ENCODE data around the gene NR2E1. TPM values are rescaled to one million over a fixed set of nuclear protein-coding genes. Genes with fewer than 3 reads are reported as not detected.

The NR2E1 gene
- total and polyA plus RNA-seq, 2 donors, result not detected

DNA sequence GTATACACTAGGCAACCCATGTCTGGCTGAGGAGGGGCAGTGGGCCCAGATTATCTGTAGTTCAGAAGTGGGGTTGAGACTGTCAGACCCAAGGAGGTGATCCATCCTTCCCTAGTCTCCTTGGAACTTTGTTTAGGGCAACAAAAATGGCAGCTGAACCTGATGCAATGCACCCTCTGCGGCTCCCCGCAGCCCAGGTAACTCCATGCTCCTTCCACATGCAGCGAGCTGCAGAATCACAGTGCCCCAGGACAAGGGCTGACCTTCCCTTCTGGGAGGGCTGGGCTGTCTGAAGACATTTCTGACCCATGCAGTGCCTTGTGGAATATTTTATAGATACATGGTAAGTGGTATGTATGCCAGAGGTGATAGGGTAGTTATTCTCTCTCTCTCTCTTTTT lies 29.4 kb downstream of the NR2E1 start:
- no peak for DNase-seq (ENCODE audit: extremely low spot score)
- 90% methylated on average over 3 of the region's 3 CpGs for whole genome bisulfite sequencing
- H3K27ac ChIP-seq (ENCODE audit: low read depth), result no peak overlapping the region
- H3K4me1 ChIP-seq (ENCODE audit: insufficient read depth), result no peaks in the 10 kb centered on the region
- no peak overlapping the region for H3K4me3 ChIP-seq (ENCODE audit: low read depth, low read length)
- H3K36me3 ChIP-seq (ENCODE audit: insufficient read depth), result no peaks in the 10 kb centered on the region

DNA sequence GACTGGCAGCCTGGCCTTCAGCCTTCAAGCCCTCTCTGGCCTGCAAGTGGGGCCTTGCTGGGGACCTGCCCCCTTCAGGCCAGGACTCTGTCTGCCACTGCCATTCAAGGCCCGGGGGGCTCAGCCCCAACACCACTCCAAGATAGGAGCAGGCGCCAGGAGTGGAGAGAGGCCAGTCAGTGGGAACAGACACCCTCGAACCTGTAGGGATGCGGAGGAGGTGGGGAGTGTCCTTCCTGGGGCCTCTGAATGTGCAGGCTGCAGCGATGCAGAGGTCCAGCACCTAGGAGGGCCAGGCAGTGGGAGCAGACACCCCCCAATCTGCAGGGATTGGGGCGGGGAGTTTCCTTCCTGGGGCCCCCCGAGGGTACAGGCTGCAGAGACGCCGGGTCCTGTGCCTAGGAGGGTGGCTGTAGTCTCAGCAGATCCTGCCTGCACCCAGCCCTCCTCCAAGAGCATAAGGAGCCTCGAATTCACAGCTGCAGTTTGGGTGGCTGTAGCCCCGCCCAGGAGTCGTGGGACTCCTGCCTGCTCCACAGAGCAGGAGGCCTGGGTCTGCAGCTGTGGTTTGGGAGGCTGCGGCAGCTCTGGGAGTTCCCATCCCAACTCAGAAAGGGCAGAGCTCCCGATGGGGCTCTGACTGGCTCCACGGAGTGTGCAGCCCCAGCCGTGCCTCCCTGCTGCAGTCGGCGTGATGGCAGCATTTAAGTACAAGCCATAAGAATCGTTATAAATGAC lies 33.1 kb downstream of the NR2E1 start:
- no peaks in the 10 kb centered on the region for H3K36me3 ChIP-seq (ENCODE audit: insufficient read depth)
- H3K27ac ChIP-seq (ENCODE audit: low read depth), result no peak overlapping the region
- H3K4me3 ChIP-seq (ENCODE audit: low read depth, low read length), result no peak overlapping the region
- no peaks in the 10 kb centered on the region for H3K4me1 ChIP-seq (ENCODE audit: insufficient read depth)
- no peak for DNase-seq (ENCODE audit: extremely low spot score)
- 82% methylated on average over 19 of the region's 19 CpGs for WGBS

DNA sequence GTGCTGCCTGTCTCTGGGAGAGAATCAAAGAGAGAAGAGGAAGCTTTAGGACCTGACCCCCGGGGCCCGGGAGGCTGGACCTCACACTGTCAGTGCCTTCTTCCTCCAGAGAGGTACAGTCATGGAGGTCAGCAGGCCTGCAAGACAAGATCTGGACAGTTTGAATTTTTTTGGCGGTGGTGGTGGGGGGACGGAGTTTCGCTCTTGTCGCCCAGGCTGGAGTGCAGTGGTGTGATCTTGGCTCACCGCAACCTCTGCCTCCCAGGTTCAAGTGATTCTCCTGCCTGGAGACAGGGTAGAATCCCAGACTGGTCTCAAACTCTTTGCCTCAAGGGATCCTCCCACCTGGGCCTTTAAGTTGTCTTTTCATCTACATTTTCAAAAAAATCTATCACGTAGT lies 34.4 kb downstream of the NR2E1 start:
- Histone ChIP-seq H3K27ac (ENCODE audit: low read depth) (no peak overlapping the region), H3K4me3 (ENCODE audit: low read depth, low read length) (no peak overlapping the region), H3K36me3 (ENCODE audit: insufficient read depth) (no peaks in the 10 kb centered on the region), H3K4me1 (ENCODE audit: insufficient read depth) (no peaks in the 10 kb centered on the region)
- no peak for DNase-seq (ENCODE audit: extremely low spot score)
- WGBS, result 94% methylated on average over 8 of the region's 8 CpGs

DNA sequence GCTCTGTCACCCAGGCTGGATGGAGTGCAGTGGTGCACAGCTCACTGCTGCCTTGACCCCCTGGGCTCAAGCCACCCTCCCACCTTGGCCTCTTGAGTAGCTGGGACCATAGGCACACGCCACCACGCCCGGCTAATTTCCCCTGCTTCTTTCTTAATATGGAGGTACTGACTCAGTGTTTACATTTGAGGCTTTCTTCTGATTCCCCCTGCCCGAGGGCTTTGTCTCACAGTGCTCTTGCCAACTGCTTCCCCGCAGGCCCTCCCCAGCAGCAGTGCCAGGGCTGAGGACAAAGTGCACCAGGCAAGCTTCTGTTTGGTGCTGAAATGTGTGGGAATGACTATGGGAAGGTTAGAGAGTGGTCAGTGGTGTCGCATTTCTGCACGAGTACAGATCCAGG lies 34.8 kb downstream of the NR2E1 start:
- no peak overlapping the region for H3K27ac ChIP-seq (ENCODE audit: low read depth)
- H3K4me1 ChIP-seq (ENCODE audit: insufficient read depth), result no peaks in the 10 kb centered on the region
- H3K4me3 ChIP-seq (ENCODE audit: low read depth, low read length), result no peak overlapping the region
- H3K36me3 ChIP-seq (ENCODE audit: insufficient read depth), result no peaks in the 10 kb centered on the region
- no peak for DNase-seq (ENCODE audit: extremely low spot score)
- 56% methylated on average over 7 of the region's 7 CpGs for WGBS

DNA sequence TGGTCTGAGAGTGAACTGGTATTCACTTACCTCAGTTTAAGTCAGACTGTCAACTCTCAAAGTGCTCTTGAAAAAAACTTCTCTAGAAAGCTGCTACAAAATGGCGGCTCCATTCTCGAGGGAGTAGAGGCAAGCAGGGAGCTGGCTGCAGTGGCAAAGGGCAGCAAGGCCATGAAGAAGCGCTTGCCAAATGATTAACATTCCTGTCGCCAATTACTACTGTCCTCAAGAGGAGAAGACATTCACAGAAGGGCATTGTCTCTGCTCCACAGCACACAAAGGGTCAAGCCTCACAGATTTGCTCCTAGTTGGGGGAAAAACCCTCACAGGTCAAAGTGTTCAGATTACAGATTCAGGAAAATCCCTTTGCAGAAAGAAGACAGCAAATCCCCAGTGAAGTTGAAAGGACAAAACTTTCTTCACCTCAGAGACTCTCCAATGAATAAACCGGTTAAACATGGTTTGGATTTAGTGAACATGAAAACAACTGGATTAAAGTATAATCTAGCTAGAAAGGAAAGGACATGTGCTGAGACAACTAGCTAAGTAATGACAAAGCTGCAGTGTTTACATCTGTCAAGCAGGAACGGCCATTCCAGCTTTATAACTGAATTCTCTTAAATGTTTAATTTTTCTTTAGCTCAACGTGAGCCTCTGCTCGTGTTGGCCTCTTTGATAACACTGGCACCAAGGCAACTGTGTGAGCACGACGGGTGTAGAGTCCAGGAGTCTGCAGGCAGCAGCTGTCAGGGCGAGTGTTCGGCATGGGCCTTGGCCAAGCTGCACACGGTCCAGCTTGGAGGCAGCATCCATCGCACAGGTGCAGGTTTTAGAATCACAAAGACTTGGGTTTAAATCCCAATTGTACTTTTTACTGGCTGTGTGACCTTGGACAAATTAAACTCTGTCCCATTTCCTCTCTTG lies 37.6 kb downstream of the NR2E1 start:
- Histone ChIP-seq H3K36me3 (ENCODE audit: insufficient read depth) (no peaks in the 10 kb centered on the region), H3K4me1 (ENCODE audit: insufficient read depth) (no peaks in the 10 kb centered on the region), H3K27ac (ENCODE audit: low read depth) (no peak overlapping the region), H3K4me3 (ENCODE audit: low read depth, low read length) (no peak overlapping the region)
- DNase-seq (ENCODE audit: extremely low spot score), result no peak
- 53% methylated on average over 14 of the region's 14 CpGs for WGBS

DNA sequence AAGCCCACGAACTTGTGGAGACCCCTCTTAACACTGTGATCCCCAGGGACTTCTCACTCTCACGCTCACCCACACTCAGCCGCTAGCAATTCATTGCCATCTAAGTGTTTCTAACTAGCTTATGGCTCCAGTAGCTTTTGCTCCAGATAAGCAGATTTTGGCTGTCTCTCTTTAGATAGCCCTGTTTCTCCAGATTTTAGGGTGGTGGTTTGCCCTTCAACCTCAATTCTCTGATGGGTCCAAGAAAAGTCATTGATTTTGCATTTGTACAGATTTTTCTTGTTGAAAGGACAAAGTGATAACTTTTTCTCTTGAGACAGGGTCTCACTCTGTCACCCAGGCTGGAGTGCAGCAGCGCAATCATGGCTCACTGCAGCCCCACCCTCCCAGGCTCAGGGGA lies 41.2 kb downstream of the NR2E1 start:
- DNase-seq (ENCODE audit: extremely low spot score), result no peak
- Histone ChIP-seq H3K4me1 (ENCODE audit: insufficient read depth) (no peaks in the 10 kb centered on the region), H3K36me3 (ENCODE audit: insufficient read depth) (no peaks in the 10 kb centered on the region), H3K27ac (ENCODE audit: low read depth) (no peak overlapping the region), H3K4me3 (ENCODE audit: low read depth, low read length) (no peak overlapping the region)
- WGBS, result 93% methylated on average over 4 of the region's 4 CpGs

DNA sequence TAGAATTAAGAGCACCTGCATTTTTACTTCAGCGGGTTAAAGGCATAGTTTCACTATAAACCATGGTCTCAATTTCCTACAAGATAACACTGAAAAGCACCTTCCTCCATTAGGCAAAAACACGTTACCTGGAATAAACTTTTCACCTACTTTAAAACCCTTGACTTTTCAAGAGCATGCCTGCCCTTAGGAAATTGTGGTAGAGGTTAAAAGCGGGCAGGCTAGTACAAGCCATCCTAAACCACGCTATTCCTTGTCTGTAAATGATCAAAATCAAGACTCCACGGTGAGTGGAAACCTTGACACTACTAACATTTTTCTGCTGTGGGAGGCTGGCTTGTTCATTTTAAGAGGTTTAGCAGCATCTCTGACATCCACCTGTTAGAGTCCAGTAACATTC lies 43.9 kb downstream of the NR2E1 start:
- 91% methylated on average over 5 of the region's 5 CpGs for WGBS
- Histone ChIP-seq H3K4me3 (ENCODE audit: low read depth, low read length) (no peak overlapping the region), H3K4me1 (ENCODE audit: insufficient read depth) (no peaks in the 10 kb centered on the region), H3K27ac (ENCODE audit: low read depth) (no peak overlapping the region), H3K36me3 (ENCODE audit: insufficient read depth) (no peaks in the 10 kb centered on the region)
- DNase-seq (ENCODE audit: extremely low spot score), result no peak

DNA sequence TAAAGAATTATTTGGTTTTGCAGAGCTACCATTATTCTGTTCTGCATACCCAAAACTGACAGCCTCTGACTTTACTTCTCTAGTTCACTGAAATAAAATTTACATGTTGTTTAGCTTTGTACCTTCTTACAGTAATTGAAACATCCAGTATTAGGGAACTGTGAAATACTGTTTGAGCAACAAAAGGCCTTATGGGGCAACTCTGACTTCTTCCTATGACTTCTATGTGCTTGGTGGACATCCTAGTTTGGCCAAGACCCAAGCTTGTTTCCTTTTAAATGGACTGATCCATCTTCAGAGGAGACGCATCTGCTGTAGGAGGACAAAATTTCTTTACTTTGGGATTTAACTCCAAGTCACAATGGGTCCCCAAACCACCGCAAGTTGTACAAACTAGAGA lies 44.7 kb downstream of the NR2E1 start:
- no peaks in the 10 kb centered on the region for H3K36me3 ChIP-seq (ENCODE audit: insufficient read depth)
- no peak for DNase-seq (ENCODE audit: extremely low spot score)
- H3K4me3 ChIP-seq (ENCODE audit: low read depth, low read length), result no peak overlapping the region
- WGBS, result 90% methylated on average over 2 of the region's 2 CpGs
- H3K27ac ChIP-seq (ENCODE audit: low read depth), result no peak overlapping the region
- H3K4me1 ChIP-seq (ENCODE audit: insufficient read depth), result no peaks in the 10 kb centered on the region

DNA sequence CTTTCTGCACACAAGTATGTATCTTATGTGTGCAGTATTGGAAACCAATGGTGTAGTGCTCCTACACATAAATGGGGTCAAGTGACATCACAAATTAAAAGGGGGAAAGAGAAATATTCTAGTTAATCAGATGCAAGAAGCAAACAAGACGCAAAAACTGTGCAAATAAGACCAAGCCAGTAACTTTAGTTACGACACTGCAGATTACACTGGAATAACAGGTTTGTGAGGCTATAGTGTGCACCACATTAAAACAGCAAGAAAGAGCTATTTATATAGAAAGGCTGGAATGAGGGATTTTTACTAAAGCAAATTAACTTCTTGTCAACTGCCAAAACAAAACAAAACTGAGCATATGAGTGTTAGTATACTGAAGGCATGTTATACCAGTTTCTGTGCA lies 45.8 kb downstream of the NR2E1 start:
- Histone ChIP-seq H3K4me1 (ENCODE audit: insufficient read depth) (no peaks in the 10 kb centered on the region), H3K36me3 (ENCODE audit: insufficient read depth) (no peaks in the 10 kb centered on the region), H3K27ac (ENCODE audit: low read depth) (no peak overlapping the region), H3K4me3 (ENCODE audit: low read depth, low read length) (no peak overlapping the region)
- WGBS, result 93% methylated on average over 2 of the region's 2 CpGs
- peak; percentile 51 for DNase-seq (ENCODE audit: extremely low spot score)

DNA sequence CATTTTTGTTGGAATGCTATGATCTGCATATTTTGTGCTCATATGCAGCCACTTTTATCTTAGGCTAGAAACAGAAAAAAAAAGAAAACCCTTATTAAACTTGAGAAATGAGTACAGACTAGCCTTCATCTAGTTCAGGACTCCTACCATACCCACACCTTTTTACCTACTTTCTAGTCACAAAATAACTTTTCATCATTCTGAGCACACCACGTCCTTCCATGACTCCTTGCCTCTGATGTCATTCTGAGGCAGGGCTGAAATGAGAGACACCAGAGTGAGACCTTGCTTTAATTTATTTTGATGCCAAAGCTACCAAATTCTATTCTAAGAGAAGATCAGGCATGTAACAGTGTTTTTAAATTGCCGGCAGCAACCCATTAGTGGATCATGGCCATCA lies 56.2 kb downstream of the NR2E1 start:
- no peaks in the 10 kb centered on the region for H3K4me1 ChIP-seq (ENCODE audit: insufficient read depth)
- DNase-seq (ENCODE audit: extremely low spot score), result no peak
- H3K36me3 ChIP-seq (ENCODE audit: insufficient read depth), result peaks cover 4% of the 10 kb centered on the region
- H3K27ac ChIP-seq (ENCODE audit: low read depth), result no peak overlapping the region
- 92% methylated on average over 2 of the region's 2 CpGs for WGBS
- H3K4me3 ChIP-seq (ENCODE audit: low read depth, low read length), result no peak overlapping the region

DNA sequence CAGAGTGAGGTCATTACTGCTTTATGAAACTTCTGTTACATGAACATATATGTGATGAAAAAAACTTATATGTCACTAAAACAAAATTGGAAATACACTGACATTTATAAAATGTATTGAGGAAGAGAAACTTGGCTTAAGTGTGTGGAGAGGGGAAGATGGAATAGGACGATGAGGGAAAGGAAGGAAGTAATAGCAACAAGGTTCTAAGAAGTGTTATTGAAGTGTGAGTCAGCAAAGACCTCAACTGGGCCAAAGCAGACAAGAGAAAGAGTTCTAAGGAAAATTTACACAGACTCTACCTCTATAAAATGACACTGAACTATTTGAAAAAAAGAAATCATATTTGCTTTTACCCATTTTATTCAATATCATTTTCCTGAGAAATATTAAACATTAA lies 56.7 kb downstream of the NR2E1 start:
- no peak overlapping the region for H3K4me3 ChIP-seq (ENCODE audit: low read depth, low read length)
- 53% methylated on average over 1 of the region's 1 CpG for WGBS
- H3K27ac ChIP-seq (ENCODE audit: low read depth), result no peak overlapping the region
- no peaks in the 10 kb centered on the region for H3K4me1 ChIP-seq (ENCODE audit: insufficient read depth)
- no peak for DNase-seq (ENCODE audit: extremely low spot score)
- peaks cover 4% of the 10 kb centered on the region for H3K36me3 ChIP-seq (ENCODE audit: insufficient read depth)

DNA sequence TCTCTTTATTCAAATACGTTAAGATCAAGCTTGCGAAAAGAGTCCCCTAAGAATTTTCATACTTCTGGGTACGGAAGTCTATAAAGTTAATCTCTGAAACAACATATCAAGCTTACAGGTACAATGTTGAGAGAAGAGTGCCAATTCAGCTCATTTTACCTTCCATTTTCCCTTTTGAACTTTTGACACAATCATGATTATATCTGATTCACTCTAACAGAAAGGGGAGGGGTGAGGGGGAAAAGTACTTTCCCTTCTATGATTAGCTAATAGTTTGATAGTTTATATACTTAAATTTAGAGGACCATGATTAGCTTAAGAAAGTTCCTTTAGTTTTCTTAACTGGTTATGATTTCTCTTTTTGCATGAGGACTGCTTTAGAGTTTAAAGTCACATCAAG lies 61.5 kb downstream of the NR2E1 start:
- no peak for DNase-seq (ENCODE audit: extremely low spot score)
- WGBS, result 92% methylated on average over 3 of the region's 3 CpGs
- H3K4me3 ChIP-seq (ENCODE audit: low read depth, low read length), result no peak overlapping the region
- H3K36me3 ChIP-seq (ENCODE audit: insufficient read depth), result no peaks in the 10 kb centered on the region
- H3K27ac ChIP-seq (ENCODE audit: low read depth), result no peak overlapping the region
- H3K4me1 ChIP-seq (ENCODE audit: insufficient read depth), result no peaks in the 10 kb centered on the region

DNA sequence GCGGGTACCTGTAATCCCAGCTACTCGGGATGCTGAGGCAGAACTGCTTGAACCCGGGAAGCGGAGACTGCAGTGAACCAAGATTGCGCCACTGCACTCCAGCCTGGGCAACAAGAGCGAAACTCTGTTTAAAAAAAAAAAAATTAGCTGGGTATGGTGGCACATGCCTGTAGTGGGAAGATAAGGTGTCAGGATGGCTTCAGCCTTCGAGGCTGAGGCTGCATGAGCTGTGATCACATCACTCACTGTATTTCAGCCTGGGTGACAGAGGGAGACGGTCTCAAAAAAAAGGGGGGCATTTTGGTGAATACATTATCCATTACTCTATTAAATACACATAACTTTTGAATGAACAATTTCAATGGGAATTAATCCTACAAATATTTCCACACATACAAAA lies 62.6 kb downstream of the NR2E1 start:
- WGBS, result 97% methylated on average over 8 of the region's 8 CpGs
- no peak overlapping the region for H3K27ac ChIP-seq (ENCODE audit: low read depth)
- H3K36me3 ChIP-seq (ENCODE audit: insufficient read depth), result no peaks in the 10 kb centered on the region
- H3K4me3 ChIP-seq (ENCODE audit: low read depth, low read length), result no peak overlapping the region
- DNase-seq (ENCODE audit: extremely low spot score), result no peak
- H3K4me1 ChIP-seq (ENCODE audit: insufficient read depth), result no peaks in the 10 kb centered on the region

DNA sequence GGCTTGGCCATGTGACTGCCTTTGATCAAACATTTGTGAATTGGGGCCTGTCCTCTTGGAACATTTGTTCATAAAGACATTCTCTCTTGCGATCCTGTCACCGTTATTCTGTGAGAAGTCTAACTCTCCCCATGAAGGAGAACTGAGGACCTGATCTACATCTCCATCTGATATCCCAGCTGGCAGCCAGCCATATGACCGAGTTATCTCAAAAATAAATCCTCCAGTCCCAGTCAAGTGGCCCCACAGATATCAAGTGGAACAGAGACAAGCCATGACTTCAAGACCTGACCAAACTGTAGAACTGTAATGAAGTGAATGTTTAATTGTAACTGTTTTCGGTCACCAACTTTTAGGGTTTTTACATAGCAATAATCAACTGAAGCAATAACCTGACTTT lies 69.3 kb downstream of the NR2E1 start:
- WGBS, result 78% methylated on average over 4 of the region's 4 CpGs
- Histone ChIP-seq H3K4me1 (ENCODE audit: insufficient read depth) (no peaks in the 10 kb centered on the region), H3K27ac (ENCODE audit: low read depth) (no peak overlapping the region), H3K4me3 (ENCODE audit: low read depth, low read length) (no peak overlapping the region), H3K36me3 (ENCODE audit: insufficient read depth) (peaks cover 4% of the 10 kb centered on the region)
- DNase-seq (ENCODE audit: extremely low spot score), result no peak

Data from urinary bladder (tissue), 4 donors.